Hepatocyte (in vitro differentiated cells): ENCODE measurements around the gene IRAK1.

Source experiments
- CTCF ChIP-seq: fragments of 200-600 bp; sonication (generic); IDR thresholded peaks from 2 replicates; pipeline ENCODE4 v1.5.1; 2016; ENCODE audit warnings: antibody characterized with exemption, mild to moderate bottlenecking; ENCODE audit not compliant: poor library complexity
- EZH2 ChIP-seq: fragments of 200-600 bp; sonication (generic); IDR thresholded peaks from 2 replicates; pipeline ENCODE4 v1.6.1; 2016; ENCODE audit warnings: antibody characterized with exemption, mild to moderate bottlenecking, borderline replicate concordance
- EZH2phosphoT487 ChIP-seq: fragments of 200-600 bp; sonication (generic); IDR thresholded peaks from one replicate; pipeline ENCODE4 v1.6.1; 2018; ENCODE audit warnings: antibody characterized with exemption, mild to moderate bottlenecking, low read depth, moderate library complexity; ENCODE audit not compliant: unreplicated experiment, severe bottlenecking

- TF ChIP-seq EZH2, result no peak
- TF ChIP-seq CTCF, result no peak
- TF ChIP-seq EZH2phosphoT487, result no peak
Observed at GRCh38 chrX:154033848-154034247, 14.1 kb upstream of the IRAK1 start.
